ENCODE data around the gene DENND4C. TPM values are rescaled to one million over a fixed set of nuclear protein-coding genes. Genes with fewer than 3 reads are reported as not detected.
A peak's percentile ranks its signal among the peaks of the same experiment; 100 is the strongest.
"Not testable (repeated sequence)": the region's sequence is repeated elsewhere in the genome, so short reads cannot be mapped to it uniquely, and the experiment has no call there.

Gene DENND4C
- polyA plus RNA-seq (ENCODE audit: insufficient read length in 3 of 3), result 10 to 100 TPM; 45.4 to 50.2 (median 46.8) TPM

GRCh38 chr9:19230355-19231125 lies at the start of gene DENND4C:
Gene DENND4C, plus strand, starts transcription at chr9:19230693. Its CDS starts 45,482 bp downstream, at chr9:19276175.
- peak; percentile 57 to 80 (median 78) for DNase-seq (ENCODE audit: low read depth in 3 of 3, low spot score in 2 of 3)

- DNase-seq (ENCODE audit: low read depth in 3 of 3, low spot score in 2 of 3), result no peak
Measured at GRCh38 chr9:19180991-19181390, 49.5 kb upstream of the DENND4C start.

DNA sequence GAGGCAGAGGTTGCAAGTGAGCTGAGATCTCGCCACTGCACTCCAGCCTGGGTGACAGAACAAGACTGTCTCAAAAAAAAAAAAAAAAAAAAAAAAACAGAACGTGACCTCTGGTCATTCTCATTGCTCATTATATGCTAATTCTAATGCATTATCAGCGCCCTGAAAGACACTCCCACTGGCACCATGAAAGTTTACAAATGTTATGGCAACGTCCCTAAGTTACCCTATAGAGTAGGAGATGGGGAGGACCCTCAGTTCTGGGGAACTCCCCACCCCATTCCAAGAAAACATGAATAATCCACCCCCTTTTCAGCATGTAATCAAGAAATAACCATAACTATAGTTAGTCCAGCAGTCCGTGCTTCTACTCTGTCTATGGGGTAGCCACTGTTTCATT lies 48.9 kb upstream of the DENND4C start:
- DNase-seq (ENCODE audit: low read depth in 3 of 3, low spot score in 2 of 3), result no peak

DNA sequence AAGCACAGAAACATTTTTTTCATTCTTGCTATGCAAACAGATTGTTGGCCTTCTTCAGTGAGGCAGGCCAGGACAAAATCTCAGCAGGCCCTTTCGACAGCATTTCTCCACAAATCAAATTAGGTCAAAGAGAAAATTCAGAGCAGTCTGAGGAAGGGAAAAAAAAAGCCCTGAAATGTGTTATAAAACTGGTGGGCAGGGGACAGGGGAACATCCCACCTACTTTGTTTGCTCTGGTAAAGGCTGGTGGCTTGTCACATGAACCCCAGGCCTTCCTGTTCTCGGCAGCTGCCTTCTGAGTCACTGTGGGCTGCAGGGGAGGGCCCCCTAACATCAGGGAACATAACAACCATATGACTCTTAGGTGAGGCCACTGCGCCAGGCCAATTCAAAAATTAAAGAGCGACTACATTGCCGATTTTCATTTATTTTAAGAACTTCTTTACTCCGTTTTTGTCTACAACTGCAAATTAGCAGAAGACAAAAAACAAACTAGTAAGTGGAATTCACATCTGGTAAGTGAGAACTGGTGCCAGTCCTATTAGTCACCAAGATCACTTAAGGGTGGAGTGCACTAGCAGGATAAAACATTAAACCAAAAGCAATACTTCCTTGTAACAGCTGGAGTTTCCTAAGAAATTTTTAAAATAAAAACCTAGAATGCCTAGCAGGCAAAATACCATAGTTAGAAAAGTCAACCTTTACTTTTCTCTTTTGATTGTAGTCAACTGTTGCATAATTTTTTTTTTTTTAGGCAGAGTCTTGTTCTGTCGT lies 46.2 kb upstream of the DENND4C start:
- no peak for DNase-seq (ENCODE audit: low read depth in 3 of 3, low spot score in 2 of 3)

DNA sequence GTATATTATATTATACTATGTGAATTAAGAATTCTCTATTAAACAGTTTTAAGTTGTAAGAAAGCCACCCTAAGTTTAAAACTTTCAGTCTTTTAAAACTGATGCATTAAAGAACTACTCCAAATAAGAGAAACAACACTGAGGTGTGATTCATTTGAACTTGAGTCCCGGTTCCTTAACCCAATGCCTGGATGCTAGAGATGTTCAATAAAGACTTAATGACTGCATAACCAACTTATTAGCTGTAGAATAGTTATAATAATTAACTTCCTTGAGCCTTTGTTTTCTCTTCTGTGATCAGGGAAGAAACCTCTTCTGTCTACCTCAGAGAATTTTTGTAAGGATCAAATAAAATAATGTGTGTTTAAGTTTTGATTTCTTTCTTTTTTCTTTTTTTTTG lies 45.3 kb upstream of the DENND4C start:
- no peak for DNase-seq (ENCODE audit: low read depth in 3 of 3, low spot score in 2 of 3)

- no peak for DNase-seq (ENCODE audit: low read depth in 3 of 3, low spot score in 2 of 3)
Measured at GRCh38 chr9:19186232-19186631, 44.3 kb upstream of the DENND4C start.

- DNase-seq (ENCODE audit: low read depth in 3 of 3, low spot score in 2 of 3), result no peak
Measured at GRCh38 chr9:19188771-19189170, 41.7 kb upstream of the DENND4C start.

GRCh38 chr9:19192202-19193028 lies 38.1 kb upstream of the DENND4C start:
- no peak for DNase-seq (ENCODE audit: low read depth in 3 of 3, low spot score in 2 of 3)

DNA sequence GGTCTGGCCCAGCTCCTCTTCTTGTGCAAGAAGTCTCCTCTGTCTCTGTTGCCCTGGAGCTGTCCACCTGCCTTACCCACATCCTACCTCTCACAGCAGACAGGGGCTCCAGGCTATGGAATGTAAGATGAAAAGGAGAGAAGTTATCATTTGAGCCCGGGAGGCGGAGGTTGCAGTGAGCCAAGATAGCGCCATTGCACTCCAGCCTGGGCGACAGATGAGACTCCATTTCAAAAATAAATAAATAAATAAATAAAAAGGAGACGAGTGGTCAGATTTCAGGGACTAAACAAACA lies 37.5 kb upstream of the DENND4C start:
- no peak for DNase-seq (ENCODE audit: low read depth in 3 of 3, low spot score in 2 of 3)

- not testable (repeated sequence) for DNase-seq (ENCODE audit: low read depth in 3 of 3, low spot score in 2 of 3)
Measured at GRCh38 chr9:19193358-19193973, 37.0 kb upstream of the DENND4C start.

DNA sequence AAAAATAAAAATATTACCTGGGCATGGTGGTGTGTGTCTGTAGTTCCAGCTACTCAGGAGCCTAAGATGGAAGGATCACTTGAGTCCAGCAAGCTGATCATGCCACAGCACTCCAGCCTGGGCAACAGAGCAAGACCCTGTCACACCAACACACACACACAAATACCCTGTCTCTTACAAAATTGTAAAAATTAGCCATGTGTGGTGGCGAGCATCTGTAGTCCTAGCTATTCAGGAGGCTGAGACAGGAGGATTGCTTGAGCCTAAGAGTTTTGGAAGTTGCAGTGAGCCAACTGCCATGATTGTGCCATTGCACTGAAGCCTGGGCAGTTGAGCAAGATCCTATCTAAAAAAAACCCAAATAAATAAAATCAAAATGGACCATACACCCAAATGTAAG lies 32.1 kb upstream of the DENND4C start:
- DNase-seq (ENCODE audit: low read depth in 3 of 3, low spot score in 2 of 3), result no peak

- no peak for DNase-seq (ENCODE audit: low read depth in 3 of 3, low spot score in 2 of 3)
Measured at GRCh38 chr9:19199012-19199411, 31.5 kb upstream of the DENND4C start.

GRCh38 chr9:19200229-19200628 lies 30.3 kb upstream of the DENND4C start:
- no peak for DNase-seq (ENCODE audit: low read depth in 3 of 3, low spot score in 2 of 3)

DNA sequence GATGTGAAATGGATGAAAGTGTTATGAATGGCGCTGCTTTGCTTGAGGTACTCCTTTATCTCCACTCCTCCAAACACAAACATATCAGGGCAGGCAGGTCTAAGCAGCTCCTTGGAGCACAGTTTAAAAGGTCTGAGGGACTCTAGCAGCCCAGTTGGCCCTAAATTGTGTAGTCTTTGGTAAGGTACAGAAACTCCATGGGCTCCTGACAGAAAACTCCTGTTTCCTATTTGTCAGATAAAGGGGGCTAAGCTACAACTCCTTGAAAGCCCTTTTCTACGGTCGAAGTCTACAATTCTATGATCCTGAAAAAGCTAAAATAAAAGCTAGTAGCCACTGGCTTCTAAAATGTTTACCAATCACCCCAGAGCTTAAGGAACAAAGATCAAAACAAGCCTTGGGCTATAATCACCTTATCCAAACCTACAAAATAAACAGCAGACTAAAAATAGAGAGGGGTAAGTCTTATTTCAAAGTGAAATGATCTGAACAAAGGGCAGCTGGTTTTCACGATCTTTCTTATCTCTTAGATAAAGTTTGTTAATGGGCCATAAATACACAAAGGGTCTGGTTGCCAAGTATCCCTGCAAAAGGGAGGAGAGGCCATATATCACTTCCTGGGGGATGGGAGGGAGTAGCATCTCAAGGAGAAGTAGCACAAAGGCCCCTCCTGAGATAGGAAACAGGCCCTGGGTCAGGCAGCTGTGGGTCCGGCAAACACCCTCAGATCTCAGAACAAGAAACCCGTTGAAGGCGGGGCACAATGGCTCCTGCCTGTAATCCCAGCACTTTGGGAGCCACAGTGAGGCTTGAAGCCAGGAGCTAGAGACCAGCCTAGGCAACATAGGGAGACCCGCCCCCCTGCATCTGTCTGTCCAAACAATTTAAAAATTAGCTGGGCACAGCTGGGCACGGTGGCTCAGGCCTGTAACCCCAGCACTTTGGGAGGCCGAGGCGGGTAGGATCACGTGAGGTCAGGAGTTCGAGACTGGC lies 28.3 kb upstream of the DENND4C start:
- peak in 2 of 3 donors; percentile 32 to 47 for DNase-seq (ENCODE audit: low read depth in 3 of 3, low spot score in 2 of 3)

- DNase-seq (ENCODE audit: low read depth in 3 of 3, low spot score in 2 of 3), result no peak
Measured at GRCh38 chr9:19203058-19203457, 27.4 kb upstream of the DENND4C start.

- no peak for DNase-seq (ENCODE audit: low read depth in 3 of 3, low spot score in 2 of 3)
Measured at GRCh38 chr9:19208653-19209052, 21.8 kb upstream of the DENND4C start.

- no peak for DNase-seq (ENCODE audit: low read depth in 3 of 3, low spot score in 2 of 3)
Measured at GRCh38 chr9:19209188-19209587, 21.3 kb upstream of the DENND4C start.

GRCh38 chr9:19213823-19214222 lies 16.7 kb upstream of the DENND4C start:
- DNase-seq (ENCODE audit: low read depth in 3 of 3, low spot score in 2 of 3), result no peak

DNA sequence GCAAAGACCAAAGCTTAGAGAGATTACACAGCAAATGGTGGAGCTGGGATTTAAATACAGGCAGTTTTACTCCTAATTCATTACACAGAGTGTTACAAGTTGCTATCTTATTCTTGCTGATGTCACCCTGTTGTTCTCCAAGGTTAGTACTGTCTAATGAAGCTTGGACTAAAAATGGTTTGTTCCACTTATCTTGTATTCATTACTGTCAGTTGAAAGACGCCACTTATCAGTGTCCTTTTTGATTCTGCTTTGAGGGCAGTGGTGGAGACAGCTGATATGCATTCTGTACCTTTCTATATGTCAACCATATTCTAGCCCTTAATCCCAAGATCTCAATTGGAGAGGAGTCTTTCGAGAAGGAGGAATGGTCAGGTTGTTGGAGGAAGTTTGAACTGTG lies 14.0 kb upstream of the DENND4C start:
- DNase-seq (ENCODE audit: low read depth in 3 of 3, low spot score in 2 of 3), result no peak

GRCh38 chr9:19221326-19221725 lies 9.2 kb upstream of the DENND4C start:
- DNase-seq (ENCODE audit: low read depth in 3 of 3, low spot score in 2 of 3), result no peak
